Neural progenitor cell (in vitro differentiated cells): ENCODE results near the gene ALPL.

Experiments used
- EZH2 ChIP-seq: fragments of 200-600 bp; sonication (generic); IDR thresholded peaks from 2 replicates; pipeline ENCODE4 v1.6.1; 2017; ENCODE audit warnings: antibody characterized with exemption, mild to moderate bottlenecking, moderate library complexity
- EZH2phosphoT487 ChIP-seq: fragments of 200-600 bp; sonication (generic); IDR thresholded peaks from 2 replicates; pipeline ENCODE4 v1.6.1; 2017; ENCODE audit warnings: antibody characterized with exemption
- TF ChIP-seq, protein P1 (sequence below): fragments of 200-600 bp; sonication (generic); IDR thresholded peaks from 2 replicates; pipeline ENCODE4 v1.5.1; 2017; ENCODE audit warnings: antibody characterized with exemption, mild to moderate bottlenecking

DNA sequence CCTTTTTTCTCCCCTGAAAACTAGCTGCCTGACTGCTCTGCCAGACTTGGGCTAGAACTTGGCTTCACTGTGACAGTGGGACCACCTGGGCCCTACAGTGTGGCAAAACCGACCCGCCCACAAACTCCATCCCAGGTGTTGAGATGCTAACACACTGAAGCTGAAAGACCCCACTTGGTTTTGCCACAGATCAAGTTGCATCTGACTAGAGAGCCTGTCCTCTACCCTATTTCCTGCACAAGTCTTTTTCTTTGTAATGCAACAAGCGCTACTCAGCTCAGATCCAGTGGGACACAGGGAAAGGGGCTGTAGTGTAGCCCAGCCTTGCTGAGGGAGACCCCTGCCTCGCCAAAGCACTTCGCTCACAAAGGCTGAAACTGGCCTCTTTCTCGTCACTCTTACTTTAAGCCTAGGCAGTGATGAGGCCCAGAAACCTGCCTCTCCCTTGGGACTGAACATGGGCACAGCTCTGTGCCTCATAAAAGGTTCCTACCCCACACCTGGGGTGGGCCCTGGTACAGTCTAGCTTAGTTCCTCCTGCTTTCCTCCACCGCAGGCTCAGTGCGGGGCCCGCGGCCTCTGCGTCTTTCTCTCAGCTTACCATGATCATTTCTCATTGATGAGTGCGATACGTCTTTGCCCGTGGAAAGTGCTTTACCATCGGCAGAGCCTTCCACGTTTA, 9.7 kb downstream of the ALPL start:
- TF ChIP-seq, protein P1, sequence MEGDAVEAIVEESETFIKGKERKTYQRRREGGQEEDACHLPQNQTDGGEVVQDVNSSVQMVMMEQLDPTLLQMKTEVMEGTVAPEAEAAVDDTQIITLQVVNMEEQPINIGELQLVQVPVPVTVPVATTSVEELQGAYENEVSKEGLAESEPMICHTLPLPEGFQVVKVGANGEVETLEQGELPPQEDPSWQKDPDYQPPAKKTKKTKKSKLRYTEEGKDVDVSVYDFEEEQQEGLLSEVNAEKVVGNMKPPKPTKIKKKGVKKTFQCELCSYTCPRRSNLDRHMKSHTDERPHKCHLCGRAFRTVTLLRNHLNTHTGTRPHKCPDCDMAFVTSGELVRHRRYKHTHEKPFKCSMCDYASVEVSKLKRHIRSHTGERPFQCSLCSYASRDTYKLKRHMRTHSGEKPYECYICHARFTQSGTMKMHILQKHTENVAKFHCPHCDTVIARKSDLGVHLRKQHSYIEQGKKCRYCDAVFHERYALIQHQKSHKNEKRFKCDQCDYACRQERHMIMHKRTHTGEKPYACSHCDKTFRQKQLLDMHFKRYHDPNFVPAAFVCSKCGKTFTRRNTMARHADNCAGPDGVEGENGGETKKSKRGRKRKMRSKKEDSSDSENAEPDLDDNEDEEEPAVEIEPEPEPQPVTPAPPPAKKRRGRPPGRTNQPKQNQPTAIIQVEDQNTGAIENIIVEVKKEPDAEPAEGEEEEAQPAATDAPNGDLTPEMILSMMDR, result no peak
- TF ChIP-seq EZH2phosphoT487 (no peak), EZH2 (no peak)
